HG03045 (cell line): ENCODE results near the gene JPT2.
"Not testable (repeated sequence)": the region's sequence is repeated elsewhere in the genome, so short reads cannot be mapped to it uniquely, and the experiment has no call there.

Experiments
- ATAC-seq: cut with Tn5 transposase; IDR thresholded peaks from one replicate; pipeline ENCODE4 v1.9.1; 2021; ENCODE audit warnings: mild to moderate bottlenecking, moderate library complexity; ENCODE audit not compliant: unreplicated experiment

Gene JPT2

DNA sequence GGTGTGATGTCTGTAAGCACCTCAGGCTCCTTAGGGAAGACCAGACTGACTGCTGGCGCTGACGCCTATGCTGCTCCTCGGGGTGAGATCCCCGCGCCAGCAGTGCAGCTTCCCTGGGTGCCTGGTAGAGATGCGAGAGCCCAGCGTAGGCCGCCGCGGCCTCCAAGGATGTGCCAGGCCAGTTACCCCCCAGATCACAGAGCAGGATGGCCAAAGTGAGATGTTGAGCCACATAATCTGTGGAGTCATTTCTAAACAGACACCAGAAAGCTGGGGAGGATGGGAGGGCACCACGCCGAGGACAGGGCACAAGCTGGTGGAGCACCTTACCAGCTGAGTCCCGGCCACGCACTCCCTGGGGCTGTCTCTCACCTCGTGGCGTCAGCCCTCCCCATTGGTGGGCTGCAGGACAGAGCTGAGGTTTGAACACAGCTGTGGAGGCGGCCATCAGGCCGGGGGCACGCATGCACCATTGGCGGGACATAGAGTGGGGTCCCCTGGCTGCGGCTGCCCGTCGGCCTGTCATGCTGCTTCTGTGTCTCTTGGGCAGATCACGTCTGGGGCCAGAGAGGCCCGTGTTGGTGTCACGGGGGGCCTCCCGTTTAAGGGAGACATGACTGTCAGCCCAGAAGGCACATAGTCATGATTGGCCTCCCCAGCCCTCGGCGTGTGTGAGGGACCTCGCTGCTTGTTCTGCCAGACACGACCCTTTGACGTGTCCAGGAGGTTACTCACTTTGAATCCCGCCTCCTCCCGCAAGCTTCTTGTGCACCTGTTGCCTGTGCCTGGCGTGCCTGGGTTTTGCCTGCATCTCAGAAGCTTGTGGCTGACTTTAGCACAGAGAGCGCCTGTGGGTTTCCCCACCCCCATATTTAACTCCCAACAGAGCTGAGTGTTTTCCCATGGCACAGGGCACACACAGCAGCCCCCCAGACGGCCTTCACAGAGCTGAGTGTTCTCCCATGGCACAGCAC is 49.9 kb downstream of the JPT2 start:
- no peak for ATAC-seq

- ATAC-seq, result no peak
Observed at GRCh38 chr16:1729026-1729425, 50.9 kb downstream of the JPT2 start.

- no peak for ATAC-seq
Observed at GRCh38 chr16:1729445-1729844, 51.4 kb downstream of the JPT2 start.

GRCh38 chr16:1731073-1731472 is 53.0 kb downstream of the JPT2 start:
- no peak for ATAC-seq

DNA sequence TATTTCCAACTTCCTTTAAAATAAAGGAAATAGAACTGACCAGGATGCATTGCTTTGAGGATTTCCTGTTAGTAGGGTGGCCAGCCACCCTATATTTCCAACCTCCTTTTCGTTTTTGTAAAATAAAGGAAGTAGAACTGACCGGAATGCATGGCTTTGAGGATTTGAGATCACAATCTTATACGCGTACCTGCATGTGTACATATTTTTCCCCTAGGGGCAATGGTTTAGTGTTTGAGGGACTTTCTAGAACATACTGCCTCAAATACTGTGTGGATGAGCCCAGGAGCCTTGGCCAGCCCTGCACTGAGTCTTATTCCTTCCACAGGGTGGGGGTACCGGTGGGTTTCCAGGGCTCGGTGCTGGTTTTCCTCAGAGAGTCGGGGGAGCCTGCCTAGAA is 53.5 kb downstream of the JPT2 start:
- no peak for ATAC-seq

GRCh38 chr16:1732071-1732470 is 54.0 kb downstream of the JPT2 start:
- ATAC-seq, result no peak

DNA sequence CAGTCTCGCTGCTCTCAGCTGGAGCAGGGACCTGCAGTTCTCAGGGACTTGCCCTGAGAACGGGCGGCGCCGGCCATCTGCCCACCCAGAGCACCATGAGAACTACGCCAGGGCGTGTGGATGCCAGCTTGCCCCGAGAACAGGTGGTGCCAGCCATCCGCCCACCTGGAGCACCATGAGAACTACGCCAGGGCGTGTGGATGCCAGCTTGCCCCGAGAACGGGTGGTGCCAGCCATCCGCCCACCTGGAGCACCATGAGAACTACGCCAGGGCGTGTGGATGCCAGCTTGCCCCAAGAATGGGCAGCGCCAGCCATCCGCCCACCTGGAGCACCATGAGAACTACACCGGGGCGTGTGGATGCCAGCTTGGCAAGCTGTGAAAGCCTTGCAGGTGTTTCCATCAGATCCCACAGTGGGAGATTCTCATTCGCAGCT is 54.5 kb downstream of the JPT2 start:
- not testable (repeated sequence) for ATAC-seq

GRCh38 chr16:1734123-1734522 is 56.0 kb downstream of the JPT2 start:
- no peak for ATAC-seq

GRCh38 chr16:1734816-1735215 is 56.7 kb downstream of the JPT2 start:
- ATAC-seq, result no peak

- no peak for ATAC-seq
Observed at GRCh38 chr16:1740234-1740633, 62.2 kb downstream of the JPT2 start.

DNA sequence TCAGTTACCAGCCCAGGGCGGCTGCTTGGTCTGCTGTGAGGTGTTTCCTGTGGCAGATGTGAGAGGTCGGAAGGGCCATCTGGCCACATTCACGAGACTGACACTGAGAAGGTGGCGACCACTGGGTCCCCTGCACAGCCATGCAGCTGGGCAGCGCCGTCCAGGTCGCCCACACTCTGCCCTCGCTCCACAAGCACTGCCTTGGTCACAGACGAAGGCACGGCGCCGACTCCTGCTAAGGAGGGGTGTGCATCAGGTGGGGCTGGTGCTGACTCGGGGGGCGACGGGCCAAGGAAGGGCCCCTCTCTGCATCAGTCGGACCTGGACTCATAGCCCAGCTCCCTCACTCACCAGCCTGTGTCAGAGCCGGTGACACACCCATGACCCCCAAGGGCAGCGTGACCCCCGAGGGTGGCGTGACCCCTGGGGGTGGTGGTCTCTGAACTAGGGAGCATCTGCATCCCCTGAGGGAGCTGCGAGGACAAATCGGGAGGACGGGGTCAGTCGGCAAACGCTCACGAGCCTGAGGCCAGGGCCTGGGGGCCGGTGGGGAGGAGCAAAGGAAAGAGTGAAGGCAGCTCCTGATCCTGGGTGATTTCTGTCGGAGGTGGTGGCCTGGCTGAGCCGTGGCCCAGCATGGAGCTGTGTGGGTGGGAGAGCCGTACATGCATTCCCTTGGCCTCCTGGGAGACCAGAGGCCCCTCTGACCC is 62.9 kb downstream of the JPT2 start:
- ATAC-seq, result no peak

DNA sequence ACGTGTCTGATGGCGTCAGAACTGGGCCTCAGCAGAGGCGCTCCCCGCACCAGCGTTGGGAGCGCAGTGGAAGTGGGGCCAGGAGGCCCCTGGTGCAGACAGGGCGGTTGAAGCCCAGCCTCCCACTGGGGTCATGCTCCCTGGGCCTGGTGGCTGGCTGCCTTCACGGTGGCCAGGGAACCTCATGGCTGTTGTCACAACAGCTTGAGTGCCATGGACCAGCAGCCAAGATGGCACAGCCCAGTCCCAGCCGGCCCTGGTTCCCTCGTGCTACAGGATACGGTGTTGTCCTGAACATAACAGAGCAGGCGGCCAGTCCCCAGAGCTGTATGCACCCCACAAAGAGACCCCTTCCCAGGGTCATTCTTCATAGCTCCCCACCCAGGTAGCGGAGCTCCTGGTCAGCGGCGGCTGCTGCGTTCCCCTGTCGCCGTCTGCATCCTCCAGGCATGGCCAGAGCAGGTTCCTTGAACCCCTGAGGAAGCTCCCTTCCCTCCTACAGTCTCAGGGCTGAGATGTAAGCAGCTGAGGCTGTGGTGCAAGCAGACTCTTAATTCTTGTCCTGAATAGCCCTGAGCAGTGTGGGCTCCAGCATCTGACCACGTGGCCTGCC is 63.6 kb downstream of the JPT2 start:
- ATAC-seq, result no peak

DNA sequence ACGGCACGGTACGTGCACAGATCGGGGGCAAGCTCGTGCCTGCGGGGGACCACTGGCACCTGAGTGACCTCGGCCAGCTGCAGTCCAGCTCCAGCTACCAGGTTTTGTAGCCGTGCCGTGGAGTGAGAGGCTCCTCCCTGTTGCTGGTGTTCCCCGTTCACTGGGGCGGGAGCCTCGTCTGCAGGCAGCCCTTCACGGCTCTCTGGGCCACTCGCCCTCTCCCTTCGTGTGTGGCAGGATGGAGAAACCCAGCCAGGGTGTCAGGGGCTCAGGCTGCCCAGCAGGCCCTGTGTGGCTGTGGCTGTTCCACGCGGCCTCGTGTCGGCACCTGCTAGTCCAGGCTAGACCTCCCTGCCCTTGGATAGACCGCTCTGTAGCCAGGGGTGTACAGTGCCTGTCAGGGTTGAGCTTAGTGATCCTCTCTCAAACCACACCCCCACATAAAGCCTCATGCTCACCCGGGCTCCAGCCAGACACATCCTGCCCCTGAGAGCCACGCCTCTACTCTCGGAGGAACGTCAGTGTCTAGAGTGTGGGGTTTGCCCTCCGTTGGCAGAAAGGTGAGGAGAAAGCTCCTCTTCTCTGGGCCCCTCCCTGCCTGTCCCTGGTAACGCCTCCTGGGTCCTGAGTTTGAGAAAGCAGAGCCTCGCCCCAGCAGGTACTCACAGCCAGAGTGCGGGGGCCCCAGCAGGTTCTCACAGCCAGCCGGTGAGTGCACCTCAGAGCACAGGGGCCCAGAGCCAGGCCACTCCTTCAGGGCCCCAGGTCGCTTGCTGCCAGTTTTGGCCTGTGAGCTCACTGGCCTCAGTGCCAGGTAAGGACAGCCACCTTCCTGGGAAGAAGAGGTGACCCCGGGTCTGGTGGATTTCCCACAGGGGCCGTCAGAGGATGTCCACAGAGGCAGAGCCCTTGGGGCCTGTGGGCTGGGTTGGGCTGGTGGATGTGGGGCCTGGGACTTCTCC is 65.6 kb downstream of the JPT2 start:
- no peak for ATAC-seq

GRCh38 chr16:1744338-1744840 is 66.3 kb downstream of the JPT2 start:
- ATAC-seq, result no peak

GRCh38 chr16:1745181-1745899 is 67.3 kb downstream of the JPT2 start:
- ATAC-seq, result no peak

DNA sequence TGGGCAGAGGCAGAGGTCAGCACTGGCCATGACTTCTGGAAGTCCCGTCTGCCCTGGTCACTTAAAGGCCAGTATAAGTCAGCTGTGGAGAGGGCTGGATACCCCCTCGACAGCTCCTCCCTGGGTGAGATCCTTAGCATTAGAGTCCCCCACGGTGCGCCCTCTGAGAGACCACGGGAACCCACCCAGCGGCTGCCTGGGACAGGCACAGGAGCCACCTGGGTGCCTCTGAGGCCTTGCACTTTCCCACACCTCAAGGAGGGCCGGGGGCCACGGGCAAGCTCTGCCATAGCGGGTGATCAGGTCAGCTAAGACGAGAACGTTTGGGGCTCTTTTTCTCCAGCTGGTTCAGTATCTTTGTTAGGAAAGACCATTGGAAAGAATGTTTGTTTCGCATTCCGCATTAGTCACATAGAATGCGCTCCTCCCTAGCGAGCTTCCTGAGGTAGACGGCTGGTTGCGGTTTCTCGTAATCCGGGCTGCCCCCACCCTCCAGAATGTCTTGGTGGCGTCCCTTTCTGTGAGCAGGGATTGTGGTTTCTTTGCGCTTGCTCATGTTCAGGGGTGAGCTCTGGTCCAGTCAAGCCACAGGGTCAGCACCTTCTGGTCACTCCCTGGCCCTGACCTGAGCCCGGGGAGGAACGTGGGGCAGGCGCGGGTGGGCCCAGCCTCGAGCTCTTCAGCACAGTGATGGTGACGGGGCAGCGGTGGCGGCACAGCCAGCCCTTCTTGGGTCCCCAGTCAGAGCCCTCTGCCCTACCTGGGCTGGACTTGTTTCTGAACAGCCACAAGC is 68.0 kb downstream of the JPT2 start:
- ATAC-seq, result no peak

DNA sequence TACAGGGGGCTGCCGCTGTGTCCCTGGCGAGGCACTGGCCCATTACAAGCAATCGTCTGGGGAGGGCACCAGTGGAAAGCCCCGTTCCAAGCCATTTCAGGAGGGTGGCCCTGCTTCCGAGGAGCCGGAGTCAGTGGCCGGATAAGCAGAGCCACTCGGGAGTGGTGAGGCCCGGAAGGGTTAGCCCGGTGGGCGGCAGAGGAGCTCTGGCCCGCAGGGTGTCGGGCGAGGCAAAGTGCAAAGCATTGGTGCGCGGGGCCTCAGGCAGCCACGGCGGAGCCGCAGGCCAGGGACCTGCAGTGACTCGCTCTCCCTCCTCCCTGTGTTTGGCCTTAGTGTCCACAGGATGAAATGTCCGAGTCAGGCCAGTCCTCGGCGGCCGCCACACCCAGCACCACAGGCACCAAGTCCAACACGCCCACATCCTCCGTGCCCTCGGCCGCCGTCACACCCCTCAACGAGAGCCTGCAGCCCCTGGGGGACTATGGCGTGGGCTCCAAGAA is 68.7 kb downstream of the JPT2 start:
- no peak for ATAC-seq

DNA sequence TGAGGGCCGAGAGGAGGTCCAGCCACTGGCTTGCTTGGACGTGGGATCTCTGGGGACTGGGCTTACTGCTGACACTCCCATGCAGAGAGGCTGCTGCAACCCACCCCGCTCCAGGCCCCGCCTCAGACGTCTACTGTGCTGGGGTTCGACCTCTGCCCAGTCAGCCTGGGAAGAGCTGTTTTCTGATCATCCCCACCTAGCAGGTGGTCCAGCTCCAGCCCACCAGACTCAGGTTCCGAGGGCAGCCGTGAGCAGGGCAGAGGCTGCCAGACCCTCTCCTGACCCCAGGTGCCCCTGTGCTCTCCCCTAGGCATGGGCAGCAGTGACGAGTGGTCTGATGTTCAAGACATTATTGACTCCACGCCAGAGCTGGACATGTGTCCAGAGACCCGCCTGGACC is 69.9 kb downstream of the JPT2 start:
- no peak for ATAC-seq
